ENCODE measurements around the gene MTG2.

GRCh38 chr20:62156254-62156556, 26.6 kb upstream of the MTG2 start:
- TF ChIP-seq CTCF (IDR thresholded peaks at IDR 0.05; ENCODE audit: low read depth, low read length, missing input control), result no peak
- no peak for TF ChIP-seq TAF1 (conservative IDR thresholded peaks at IDR 0.05)
- TF ChIP-seq FOXA2 (IDR thresholded peaks at IDR 0.05), result no peak
- no peak for TF ChIP-seq REST (IDR thresholded peaks at IDR 0.05)
- no peak for TF ChIP-seq ATF3 (IDR thresholded peaks at IDR 0.05)
- TF ChIP-seq ZBTB33 (IDR thresholded peaks at IDR 0.05), result no peak
- no peak for TF ChIP-seq RAD21 (IDR thresholded peaks at IDR 0.05)
- no peak for TF ChIP-seq YY1 (IDR thresholded peaks at IDR 0.05)
- no peak for TF ChIP-seq GABPA (IDR thresholded peaks at IDR 0.05 in 1 of 2, conservative IDR thresholded peaks at IDR 0.05 in 1 of 2)
- TF ChIP-seq MAX (IDR thresholded peaks at IDR 0.05), result no peak
- TF ChIP-seq JUND (IDR thresholded peaks at IDR 0.05), result no peak

Measured in liver (tissue), 3 donors.